Measurements from ENCODE around the gene AKAP10.

Gene AKAP10

DNA sequence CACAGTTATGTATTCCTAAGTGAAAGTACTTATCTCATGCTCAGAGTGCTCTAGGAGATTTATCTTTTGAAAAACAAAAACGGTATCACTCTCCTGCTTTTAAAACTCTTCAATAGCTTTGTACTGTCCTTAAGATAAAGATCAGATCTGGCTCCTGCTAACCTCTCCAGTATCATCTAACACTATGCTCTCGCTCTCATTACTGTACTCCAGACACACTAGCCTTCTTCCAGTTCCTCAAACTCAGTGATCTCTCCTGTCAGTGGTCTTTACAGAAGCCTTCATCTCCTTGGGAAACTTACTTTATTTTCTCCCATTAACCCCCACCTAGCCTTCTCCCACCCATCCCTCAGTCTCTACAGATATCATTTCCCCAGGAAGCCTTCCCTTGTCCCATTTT lies 120.0 kb downstream of the AKAP10 start:
- no peak for DNase-seq

All from NCI-H748 treated with DMSO at 0.1 percent for 48 hours (cell line).